ENCODE measurements around the gene RNF4.

RNF4 gene

DNA sequence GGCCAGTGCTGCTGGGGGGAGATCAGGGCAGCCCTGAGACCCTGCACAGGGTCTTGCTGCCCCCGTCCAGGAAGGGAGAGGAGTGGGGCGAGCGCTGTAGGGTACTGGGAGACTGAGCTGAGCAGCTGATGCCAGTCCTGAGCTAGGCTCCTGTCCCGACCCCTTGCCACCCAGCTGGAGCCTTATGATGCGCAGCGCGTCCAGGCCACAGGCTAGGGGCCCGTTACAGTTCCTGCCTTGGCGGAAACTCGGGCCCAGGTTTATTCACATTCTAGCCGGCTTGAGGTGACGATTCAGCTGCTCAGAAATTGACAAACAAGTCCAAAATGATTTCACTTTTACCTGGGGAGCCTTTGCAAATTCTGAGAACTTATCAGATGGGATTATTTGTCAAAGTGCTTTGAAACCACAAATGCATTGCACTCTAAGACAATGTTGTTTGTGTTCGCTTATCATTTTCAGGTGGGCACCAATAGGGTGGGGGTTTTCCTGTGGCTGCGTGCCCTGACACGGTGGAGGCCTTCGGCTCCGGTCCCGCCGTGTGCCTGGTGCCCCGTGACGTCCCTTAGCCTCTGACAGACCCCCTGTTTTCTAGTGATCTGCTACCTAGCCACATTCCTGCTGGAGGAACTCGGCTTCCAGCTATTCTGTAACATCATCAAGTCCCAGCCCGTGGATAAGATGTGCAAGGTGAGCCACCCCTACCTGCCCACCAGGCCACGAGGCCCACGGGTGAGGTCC is 31.3 kb upstream of the RNF4 start:
- DNase-seq (ENCODE audit: low spot score): no peak

DNA sequence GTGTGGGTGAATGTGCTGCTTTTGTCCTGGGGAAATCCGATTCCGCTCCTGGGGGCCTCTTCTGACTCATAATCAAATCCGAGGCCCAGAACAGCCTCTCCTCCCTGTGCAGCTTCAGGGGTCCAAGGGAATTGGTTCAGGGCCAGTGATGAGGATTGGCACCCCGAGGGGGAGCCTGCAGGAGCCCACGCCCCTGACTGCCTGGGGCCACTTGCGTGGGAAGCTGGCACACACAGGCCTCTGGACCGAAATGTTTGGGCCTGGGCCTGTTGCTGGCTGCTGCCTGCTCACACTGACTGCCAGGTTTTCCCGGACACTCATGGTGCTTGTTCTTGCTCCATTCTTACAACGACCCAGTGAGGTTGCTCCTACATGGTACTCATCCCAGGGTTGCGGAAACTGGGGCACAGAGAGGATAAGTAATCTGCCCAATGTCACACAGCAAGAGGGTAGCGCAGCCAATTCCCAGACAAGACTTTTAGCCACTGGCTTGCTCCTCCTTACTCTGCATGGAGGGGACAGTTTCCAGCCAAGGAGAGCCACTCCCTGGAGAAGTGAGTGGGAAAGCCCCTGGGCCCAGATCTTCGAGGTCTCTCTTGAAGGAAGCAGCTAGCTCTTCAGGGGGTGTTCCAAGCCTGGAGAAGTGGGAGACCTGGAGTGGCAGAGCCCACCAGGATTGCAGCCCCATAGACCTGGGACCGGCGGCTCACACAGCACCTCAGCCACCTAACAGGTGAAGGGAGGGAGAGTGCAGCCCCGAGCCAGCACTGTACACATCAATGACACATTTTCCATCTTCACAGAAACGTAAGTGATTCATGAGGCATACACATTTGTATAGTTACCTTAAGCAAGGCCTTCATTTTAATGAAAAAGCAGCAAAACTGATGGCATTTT is 29.8 kb upstream of the RNF4 start:
- DNase-seq (ENCODE audit: low spot score): no peak

DNA sequence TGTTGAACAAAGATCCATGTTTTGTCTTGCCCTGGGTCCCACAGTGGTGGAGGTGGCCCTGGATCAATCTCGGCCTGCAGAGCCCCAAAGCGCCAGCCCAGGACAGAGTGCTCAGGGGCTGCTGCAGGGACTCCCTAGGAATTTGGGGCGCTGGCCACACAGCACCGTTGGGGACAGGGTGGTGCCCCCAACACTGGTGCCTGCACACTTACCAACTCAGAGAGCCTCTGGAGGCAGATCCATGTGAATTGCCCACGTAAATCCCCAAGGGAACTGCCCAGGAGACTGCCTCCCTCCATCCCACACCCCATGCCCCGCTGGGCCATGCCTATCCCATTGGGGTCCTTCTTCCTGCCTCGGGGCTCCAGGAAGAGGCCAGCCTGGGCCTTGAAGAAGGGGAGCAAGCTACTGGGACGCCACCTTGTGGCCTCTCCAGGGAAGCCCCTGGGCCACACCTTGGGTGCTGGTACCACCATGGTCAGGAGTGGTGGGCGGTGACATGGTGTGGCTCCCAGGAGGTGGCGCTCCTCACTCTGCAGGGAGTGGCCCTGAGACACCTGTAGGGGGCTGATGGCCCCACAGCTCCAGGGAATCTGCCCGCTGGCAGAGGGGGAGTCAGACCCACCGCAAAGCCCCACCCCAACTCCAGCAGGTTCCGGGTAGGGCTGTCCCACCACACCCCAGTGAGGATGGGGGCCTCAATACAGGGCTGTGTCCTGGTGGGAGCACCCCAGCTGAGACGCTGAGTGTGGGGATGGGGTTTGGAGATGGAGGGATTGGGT is 27.3 kb upstream of the RNF4 start:
- DNase-seq (ENCODE audit: low spot score): peak; percentile 44

DNA sequence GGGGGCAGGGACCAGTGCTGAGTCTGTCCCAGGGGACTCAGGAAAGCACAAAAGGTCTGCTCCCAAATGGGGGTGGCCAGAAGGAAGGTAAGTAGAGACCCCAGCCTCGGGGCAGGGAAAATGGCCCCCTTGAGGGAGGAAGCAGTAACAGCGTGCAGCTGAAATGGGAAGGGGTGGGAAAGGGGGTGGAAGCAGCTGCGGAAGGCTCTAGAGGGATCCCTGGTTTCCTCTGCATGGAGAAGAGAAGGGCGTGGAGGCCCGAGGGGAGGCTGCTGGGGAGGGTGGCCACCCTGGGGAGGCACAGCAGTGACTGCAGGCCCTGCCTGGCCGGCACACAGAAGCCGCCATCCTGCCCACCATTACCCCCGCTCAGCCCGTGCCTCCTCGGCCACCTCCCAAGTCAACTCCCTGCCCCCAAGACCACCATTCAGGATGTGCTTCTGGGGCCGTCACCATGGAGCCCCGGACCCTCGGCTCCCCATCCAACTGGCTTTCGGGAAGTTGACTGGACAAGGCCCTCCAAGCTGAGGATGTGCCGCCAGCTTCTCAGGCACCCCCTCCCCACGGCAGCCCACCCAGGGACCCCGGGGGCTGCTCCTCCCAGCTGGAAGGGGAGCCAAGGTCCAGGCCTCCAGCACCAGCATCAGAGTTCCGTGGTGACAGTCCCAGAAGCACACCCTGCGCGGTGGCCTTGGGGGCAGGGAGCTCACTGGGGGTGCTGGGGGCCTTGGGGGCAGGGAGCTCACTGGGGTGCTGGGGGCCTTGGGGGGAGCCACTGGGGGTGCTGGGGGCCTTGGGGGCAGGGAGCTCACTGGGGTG is 26.5 kb upstream of the RNF4 start:
- no peak for DNase-seq (ENCODE audit: low spot score)

DNA sequence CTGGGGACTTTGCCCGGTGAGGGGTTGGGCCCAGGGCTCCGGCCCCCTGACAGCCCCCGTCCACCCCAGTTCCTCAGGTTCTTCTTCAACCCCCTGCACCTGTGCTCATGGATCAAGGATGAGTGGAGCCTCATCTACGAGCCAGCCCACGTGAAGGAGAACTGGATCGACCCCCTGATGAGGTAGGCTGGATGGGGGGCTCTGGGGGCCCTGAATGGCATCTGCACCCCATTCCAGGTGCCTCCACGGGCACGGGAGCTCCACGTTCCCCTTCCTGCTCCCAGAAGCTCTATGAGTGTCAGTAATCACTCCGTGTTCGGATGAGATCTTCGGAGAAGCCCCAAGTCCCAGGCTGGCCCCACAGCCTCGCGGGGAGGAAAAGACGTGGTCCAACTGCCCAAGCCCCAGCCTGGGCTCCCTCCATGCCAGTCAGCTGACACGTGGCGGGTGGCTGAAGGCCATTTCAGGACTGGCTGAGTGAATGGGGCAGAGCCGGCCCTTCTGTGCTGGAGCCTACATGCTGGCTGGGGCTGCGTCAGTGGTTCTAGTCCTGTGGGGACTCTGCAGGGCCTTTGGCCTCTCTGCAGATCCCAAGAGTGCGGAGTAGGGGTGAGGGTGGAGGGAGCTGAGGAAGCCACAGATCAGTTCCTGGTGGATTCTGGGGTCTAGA is 25.7 kb upstream of the RNF4 start:
- DNase-seq (ENCODE audit: low spot score): no peak

DNA sequence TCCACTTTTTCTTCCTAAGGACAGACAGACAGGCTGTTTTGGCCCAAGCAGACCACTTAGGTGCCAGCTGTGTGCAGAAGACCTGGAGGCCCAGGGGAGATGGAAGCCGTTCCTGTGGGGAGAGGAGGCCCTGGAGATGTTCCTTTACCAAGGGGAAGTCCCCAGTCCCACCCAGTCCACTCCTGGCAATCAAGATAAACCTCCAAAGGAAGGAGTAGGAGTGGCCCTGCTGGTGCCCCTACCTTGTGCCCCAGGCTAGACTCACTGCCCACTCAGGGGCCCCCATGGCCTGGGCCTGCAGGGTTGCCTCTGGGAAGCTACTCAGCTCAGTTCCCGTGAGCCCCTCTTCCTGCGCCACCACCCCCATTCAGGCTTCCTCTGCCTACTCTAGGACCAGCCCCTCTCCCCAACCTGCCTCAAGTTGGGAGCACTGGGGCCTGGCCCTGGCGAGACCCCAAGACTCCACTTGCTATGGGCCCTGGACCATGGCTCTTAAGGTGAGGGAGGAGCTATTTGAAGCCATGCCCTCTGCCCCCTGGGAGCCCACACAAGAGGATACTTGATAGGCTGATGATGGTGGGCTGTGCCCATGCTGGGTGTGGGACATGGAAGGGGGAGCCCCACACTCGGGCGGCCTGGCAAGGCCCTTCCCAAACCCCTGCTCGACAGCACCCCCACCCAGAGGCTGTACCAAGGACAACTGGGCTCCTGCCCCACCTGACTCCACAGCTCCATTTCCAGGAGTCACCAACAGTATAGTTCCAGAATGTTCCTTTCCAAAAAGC is 24.8 kb upstream of the RNF4 start:
- DNase-seq (ENCODE audit: low spot score): no peak

DNA sequence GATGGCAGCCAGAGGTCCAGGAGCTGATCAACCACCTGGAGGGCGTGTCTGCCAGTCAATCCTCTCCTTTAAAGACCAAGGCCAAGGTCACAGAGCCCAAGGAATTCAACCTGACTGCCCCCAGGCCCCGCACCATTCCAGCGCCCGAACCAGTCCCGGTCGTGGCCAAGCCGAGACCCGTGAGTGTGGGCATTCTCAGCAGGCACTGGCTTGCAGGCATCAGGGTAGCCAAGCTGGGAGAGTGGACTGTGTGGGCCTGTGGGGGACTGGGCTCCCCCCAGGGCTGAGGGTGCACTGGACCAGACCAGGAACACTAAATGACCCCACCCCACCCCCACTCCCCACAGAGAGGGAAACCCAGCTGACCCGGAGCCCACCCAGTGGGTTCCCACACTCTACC is 23.8 kb upstream of the RNF4 start:
- DNase-seq (ENCODE audit: low spot score): no peak

DNA sequence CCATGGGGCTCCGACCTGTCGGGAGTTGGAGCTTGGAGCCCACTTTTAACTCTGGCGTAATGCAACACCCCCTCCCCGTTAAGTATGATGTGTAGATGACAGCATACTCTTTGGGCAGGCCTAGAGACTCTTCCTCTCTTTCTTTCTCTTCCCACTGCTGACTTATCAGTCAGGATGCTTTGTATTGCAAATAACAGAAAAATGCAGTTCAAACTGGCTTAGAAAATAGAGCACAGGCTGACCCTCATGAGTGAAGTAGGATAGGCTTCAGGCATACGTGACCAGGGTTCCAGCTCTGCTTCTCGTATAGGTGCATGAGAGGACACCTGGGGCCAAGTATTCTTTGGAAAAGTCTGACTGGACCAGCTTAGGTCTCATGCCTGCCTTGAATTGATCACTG is 23.3 kb upstream of the RNF4 start:
- no peak for DNase-seq (ENCODE audit: low spot score)

DNA sequence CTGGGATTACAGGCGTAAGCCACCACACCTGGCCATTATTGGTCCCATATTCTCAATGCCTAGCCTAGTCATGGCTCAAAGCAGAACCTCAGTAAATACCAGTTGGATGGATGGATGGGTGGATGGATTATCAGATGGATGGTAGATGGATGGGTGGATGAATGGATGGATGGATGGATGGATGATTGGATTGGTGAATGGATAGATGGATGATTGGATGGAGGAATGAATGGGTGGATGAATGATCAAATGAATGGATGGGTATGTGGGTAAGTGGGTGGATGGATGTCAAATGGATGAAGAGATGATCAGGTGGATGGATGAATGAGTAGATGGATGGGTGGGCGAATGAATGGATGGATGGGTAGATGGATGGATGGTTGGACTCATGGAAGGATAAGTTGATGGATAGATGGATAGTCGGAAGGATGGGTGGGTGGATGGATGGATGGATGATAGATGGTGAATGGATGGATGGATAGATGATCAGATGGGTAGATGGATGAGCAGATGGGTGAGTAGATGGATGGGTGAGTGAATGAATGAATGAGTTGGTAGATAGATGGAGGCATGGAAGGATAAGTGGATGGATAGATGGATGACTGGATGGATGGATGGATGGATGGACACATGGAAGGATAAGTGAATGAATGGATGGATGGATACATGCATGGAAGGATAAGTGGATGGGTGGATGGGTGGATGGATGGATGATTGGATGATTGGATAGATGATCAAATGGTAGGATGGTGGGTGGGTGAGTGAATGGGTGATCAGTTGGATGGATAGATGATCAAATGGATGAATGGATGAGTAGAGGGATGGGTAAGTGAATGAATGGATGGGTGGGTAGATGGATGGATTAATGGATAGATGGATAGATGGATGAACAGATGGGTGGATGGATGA is 22.0 kb upstream of the RNF4 start:
- DNase-seq (ENCODE audit: low spot score): no peak

DNA sequence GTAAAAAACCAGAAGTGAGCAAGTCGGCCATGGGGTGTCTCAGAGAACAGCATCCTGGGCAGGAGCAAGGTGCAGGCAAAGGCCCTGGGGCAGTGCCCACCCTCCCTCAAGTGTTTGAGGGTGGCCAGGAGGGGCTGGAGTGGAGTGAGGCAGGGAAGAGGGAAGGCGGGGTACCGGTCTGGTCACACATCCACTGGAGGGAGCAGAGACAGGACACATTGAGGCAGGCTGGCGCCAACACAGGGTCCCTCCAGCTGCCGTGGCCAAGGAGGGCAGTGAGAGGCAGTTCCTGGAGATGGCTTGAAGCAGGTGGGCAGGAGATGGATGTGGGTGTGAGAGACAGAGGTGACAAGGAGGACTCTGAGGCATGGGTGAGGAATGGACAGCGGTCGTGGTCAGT is 20.3 kb upstream of the RNF4 start:
- DNase-seq (ENCODE audit: low spot score): no peak

DNA sequence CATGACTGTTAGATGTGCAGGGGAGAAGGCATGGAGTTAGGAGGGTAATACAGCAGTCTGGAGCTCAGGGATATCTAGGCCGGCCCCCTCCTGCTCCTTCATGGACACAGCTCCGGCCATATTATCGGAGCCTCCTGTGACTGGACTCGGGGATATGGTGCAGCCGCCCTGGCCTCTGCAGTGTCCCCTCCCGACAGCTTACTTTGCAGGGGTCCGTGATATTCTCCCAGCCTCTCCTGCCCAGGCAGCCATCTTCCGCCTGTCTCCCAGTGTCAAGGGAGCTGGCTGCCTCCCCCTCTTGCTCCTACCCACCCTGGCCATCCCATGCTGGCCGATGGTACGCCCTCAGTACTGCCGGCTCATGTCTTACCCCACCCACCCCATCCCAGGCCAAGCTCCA is 19.9 kb upstream of the RNF4 start:
- no peak for DNase-seq (ENCODE audit: low spot score)

DNA sequence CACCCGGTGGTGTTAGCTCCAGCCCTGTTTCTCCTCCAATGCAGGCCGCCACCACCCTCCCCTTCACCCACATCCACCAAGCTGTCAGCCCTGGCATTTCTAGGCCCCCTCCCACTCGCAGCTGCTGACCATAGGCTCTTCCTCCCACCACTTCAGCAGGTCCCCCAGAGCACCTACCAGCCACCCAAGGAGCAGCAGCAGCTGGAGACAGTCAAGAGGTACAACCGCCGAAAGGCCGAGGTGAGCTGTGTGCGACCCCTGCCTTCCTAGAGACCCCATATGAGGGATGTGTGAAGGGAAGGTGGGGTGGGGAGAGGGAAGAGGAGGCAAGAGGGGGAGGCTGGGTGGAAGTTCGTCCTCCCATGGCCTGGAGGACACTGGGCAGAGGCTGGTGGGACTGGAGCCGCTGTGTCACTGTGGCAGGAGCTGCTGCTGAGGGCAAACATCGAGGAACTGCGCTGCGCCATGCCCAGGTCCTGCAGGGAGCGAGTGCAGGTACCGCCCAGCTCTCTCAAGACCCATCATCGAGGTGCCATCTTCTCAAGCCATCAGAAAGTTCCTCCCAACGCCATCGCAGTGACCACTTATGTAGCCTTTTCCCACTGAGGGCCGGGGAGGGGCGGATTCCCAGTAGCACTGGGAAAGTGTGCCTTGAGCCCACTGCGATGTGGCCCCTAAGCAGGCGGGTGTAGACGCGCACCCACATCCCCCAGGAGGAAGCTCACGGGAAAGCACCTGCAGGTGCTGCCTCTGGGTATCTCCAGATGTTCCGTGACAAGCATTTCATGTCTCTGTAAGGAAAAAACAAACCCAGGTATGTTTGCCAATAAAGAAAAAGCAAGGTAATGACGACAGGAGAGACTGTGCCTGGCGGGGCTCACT is 19.2 kb upstream of the RNF4 start:
- no peak for DNase-seq (ENCODE audit: low spot score)

DNA sequence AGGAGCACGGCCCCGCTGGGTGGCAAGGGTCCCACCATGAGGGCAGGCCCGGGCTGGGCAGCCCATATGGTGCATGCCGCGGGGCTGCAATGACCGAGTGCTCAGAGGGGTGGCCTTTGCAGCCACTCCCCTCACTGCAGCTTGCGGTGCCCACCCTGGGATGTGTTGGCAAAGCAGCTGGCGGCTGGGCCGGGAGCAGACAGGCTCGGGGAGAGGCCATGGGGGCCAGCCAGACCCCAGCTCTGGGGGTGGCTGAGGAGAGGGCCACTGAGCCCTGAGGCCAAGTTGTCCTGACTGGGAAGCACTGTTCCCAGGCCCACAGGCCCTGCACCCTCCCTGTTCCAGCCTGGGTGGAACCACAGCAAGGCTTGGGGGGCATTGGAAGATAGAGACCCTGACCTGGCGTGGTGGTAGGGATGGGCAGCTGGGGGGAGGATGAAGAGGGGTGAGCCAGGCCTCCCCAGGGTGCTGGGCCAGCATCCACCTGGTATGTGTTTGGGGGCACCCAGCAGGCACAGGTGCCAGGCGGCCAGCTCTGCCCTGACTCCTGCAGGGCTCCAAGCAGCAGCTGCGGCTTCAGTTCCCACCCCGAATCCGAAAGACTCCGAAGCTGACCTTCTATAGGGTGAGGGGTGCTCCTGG is 18.4 kb upstream of the RNF4 start:
- no peak for DNase-seq (ENCODE audit: low spot score)

DNA sequence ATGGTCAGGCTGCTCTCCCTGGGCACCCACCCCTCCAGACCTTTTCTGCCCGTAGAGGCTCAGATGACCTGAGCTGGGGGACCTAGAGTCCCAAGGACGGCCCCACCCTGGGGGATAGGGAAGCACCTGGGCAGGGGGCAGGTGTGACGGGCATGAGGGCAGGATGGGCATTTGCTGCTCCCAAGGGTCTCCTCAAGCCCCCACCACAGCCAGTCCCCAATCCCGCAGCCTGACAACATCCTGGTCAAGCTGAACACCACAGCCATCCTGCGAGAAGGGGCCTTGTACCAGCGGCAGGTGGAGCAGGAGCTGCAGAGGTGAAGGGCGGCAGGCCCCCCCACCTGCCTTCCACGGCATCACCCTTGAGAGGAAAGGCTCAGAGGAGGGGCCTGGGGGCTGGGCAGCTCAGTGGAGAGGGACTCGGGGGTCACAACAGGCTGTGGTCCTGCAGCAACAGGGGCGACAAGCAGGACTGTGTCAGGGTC is 17.8 kb upstream of the RNF4 start:
- no peak for DNase-seq (ENCODE audit: low spot score)

DNA sequence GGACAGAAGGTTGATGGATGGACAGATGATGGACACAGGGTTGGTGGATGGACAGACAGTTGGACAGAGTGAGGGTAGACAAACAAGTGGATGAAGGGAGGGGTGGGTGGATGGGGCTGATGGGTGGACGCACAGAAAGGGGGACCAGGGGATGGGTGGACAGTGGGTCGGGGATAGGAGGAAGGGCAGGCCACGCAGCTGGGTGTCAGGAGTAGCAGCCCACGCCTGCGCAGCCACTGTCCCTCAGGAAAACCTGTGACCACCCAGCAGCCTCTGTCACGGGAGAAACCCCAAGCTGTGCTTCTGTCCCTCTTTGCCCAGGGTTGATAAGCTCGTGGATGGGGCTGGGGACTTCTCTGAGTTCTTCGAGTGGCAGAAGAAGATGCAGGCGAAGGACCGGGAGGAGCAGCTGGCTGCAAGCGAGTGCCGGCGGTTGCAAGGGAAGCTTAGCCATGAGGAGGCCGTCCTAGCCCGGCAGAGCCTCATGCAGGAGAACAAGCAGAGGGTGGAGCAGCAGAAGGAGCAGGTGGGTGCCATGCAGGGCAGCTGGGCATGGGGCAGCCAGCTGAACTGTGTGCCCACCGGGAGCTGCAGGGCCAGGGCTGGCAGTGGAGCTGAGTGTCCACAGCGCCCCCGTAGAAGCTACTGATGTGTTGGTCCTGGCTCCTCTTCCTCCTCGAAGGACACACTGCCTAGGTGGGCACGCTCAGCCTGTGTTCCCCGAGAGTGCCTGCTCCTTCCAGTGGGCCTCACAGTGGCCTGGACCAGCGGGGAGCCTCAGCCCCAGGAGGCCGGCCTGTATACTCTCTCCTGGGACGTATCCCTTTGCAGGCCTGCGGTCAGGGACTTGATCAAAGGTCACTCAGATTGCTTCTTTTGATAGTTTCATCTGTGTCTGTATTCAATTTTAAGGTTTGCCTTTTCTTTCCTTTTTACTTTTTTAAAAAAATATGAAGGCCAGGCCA is 16.8 kb upstream of the RNF4 start:
- no peak for DNase-seq (ENCODE audit: low spot score)

DNA sequence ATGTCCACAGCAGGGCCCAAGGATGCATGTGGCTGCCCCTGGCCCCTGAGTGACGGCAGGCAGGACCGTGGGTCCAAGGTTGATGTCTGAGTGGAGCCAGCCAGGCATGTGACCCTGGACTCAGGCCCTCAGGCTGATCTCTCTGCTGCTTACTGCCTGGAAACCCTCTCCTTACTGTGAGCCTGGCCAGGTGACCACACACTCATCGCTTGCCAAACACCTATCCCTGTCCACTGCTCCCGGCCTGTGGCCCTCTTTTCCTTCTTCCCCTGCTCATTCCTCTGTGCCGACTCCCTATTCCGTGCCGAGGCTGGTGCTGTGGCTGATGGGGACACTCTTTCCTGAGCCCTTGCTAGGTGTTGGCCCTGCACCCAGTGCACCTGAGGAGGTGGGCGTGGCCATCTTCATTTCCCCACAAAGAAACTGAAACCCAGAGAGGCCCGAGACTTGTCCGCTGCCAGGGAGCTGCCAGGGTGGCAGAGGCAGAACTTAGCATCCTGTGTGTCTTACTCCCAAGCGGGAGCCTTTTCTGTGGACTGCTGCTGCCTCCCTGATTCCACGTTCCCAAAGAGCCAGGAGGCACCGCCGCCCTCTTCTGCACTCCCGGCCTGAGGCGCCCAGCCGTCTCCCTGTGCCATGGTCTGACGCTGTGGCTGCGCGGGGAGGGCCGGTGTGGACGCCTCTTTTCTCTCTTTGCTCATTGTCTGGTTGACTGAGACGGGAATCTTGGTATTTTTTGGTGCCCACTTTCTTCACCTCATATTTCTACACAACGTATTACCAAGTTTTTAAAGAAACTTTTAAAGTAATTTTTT is 11.2 kb upstream of the RNF4 start:
- no peak for DNase-seq (ENCODE audit: low spot score)
